NT2/D1 (cell line): Measurements from ENCODE around the gene COX11.

ENCODE experiments used
- DNase-seq: peaks from one replicate; pipeline ENCODE4 v3.0.0-alpha.2; 2011; ENCODE audit warnings: low read depth, low spot score
- H3K27me3 ChIP-seq: 2 replicates; pipeline ENCODE4 v1.6.0; 2011; ENCODE audit warnings: mild to moderate bottlenecking; ENCODE audit not compliant: insufficient read length, insufficient read depth
- H3K36me3 ChIP-seq: 2 replicates; pipeline ENCODE4 v1.6.1; 2011; ENCODE audit warnings: mild to moderate bottlenecking, low read length, mixed read lengths; ENCODE audit not compliant: insufficient read depth, insufficient read length
- H3K4me1 ChIP-seq: 2 replicates; pipeline ENCODE4 v1.5.1; 2011; ENCODE audit not compliant: insufficient read depth, insufficient read length
- H3K4me3 ChIP-seq: 2 replicates; pipeline ENCODE4 v1.5.1; 2011; ENCODE audit warnings: low read depth; ENCODE audit not compliant: insufficient read length
- H3K9ac ChIP-seq: 2 replicates; pipeline ENCODE4 v1.6.0; 2011; ENCODE audit warnings: low read depth; ENCODE audit not compliant: insufficient read length
- H3K9me3 ChIP-seq: 2 replicates; pipeline ENCODE4 v1.5.1; 2011; ENCODE audit warnings: mild to moderate bottlenecking, low read length; ENCODE audit not compliant: insufficient read depth
- SUZ12 ChIP-seq: IDR thresholded peaks from 2 replicates; pipeline ENCODE4 v1.6.1; 2011; ENCODE audit not compliant: insufficient read length, insufficient read depth; ENCODE audit errors: extremely low read depth
- YY1 ChIP-seq: IDR thresholded peaks from 2 replicates; pipeline ENCODE4 v1.6.1; 2011; ENCODE audit not compliant: insufficient read length, insufficient read depth
- ZNF274 ChIP-seq: IDR thresholded peaks from 2 replicates; pipeline ENCODE4 v1.6.1; 2011; ENCODE audit warnings: mild to moderate bottlenecking, low read depth, low read length

COX11 gene, protein sequence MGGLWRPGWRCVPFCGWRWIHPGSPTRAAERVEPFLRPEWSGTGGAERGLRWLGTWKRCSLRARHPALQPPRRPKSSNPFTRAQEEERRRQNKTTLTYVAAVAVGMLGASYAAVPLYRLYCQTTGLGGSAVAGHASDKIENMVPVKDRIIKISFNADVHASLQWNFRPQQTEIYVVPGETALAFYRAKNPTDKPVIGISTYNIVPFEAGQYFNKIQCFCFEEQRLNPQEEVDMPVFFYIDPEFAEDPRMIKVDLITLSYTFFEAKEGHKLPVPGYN

GRCh38 chr17:54968262-54968987 lies at the start of gene COX11, which contains the start of gene STXBP4:
Gene COX11 (minus strand): TSS chr17:54968654. CDS start chr17:54968646, 8 bp downstream.
Gene STXBP4 (plus strand): TSS chr17:54968765. CDS start chr17:54986220, 17,455 bp downstream.
- peak; percentile 90 for DNase-seq
- H3K4me3 ChIP-seq: peak within 1 kb of the TSS; percentile 98
- peak within 1 kb of the TSS; percentile 98 for H3K9ac ChIP-seq
- peaks cover 42% of the 10 kb centered on the region for H3K36me3 ChIP-seq
- no peaks in the 10 kb centered on the region for H3K27me3 ChIP-seq
- no peak for TF ChIP-seq YY1
- no peak for TF ChIP-seq SUZ12
- no peak for TF ChIP-seq ZNF274
- no peaks in the 10 kb centered on the region for H3K9me3 ChIP-seq
- H3K4me1 ChIP-seq: no peaks in the 10 kb centered on the region

DNA sequence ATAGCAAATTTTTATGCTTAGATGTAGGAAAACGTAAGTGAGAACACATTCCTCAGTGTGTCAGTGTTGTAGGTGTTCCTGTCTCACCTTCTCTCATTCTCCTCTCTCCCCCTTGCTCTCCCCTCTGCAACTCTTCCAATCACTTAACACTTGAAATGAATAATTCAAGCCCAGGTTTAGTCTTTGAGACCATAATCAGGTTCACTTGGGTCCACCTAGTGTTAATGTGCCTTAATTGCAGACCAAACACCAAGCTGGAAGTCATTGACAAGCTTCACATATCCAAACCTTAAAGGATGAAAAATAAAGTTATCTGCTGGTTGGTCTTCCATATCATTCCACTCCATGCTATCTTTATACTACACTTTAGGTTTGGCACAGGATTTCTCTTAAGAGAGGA lies 37.1 kb upstream of the COX11 start:
- H3K36me3 ChIP-seq: peaks cover 14% of the 10 kb centered on the region
- H3K27me3 ChIP-seq: no peaks in the 10 kb centered on the region
- no peaks in the 10 kb centered on the region for H3K4me1 ChIP-seq
- no peak for TF ChIP-seq YY1
- no peak for TF ChIP-seq ZNF274
- no peak for TF ChIP-seq SUZ12
- DNase-seq: peak; percentile 8
- no peak overlapping the region for H3K9ac ChIP-seq
- H3K4me3 ChIP-seq: no peak overlapping the region
- peaks cover under 1% of the 10 kb centered on the region for H3K9me3 ChIP-seq

DNA sequence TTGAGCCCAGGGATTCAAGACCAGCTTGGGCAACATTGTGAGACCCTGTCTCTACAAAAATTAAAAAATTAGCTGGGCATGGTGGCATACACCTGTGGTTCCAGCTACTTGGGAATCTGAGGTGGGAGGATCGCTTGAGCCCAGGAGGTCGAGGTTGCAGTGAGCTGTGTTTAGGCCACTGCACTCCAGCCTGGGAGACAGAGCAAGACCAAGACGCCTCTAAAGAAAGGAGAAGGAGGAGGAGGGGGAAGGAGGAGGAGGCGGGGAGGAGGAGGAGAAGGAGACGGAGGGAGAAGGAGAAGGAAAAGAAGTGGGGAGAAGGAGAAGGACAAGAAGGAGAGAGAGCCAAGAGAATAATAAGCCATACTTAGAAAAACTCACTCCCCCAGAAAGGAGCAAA lies 36.0 kb upstream of the COX11 start:
- H3K9ac ChIP-seq: no peak overlapping the region
- TF ChIP-seq SUZ12 (no peak), ZNF274 (no peak), YY1 (no peak)
- H3K4me1 ChIP-seq: no peaks in the 10 kb centered on the region
- peaks cover 22% of the 10 kb centered on the region for H3K36me3 ChIP-seq
- H3K4me3 ChIP-seq: no peak overlapping the region
- H3K9me3 ChIP-seq: no peaks in the 10 kb centered on the region; the same call in 1 of the 2 replicates
- H3K27me3 ChIP-seq: no peaks in the 10 kb centered on the region
- no peak for DNase-seq

GRCh38 chr17:55002458-55002857 lies 34.0 kb upstream of the COX11 start:
- TF ChIP-seq ZNF274 (no peak), YY1 (no peak), SUZ12 (no peak)

DNA sequence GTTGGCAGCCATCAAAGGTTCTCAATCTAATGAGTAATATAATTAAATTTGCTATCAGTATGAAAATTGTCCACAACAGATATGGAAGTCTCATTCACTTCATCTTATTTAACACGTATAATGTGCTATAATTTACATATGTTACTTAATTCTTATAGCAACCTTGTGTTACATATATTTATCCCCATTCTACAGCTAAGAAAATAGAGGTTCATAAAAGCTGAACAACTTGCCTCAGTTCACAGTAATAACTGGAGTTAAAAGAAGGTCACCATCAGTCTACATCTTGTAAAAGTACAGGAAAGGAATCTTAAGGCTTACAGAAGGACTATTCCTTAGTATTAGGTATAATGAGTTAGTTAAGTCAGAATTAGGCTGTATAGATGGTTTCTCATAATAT lies 28.0 kb upstream of the COX11 start:
- H3K36me3 ChIP-seq: peaks cover 45% of the 10 kb centered on the region
- no peaks in the 10 kb centered on the region for H3K9me3 ChIP-seq
- TF ChIP-seq YY1 (no peak), ZNF274 (no peak), SUZ12 (no peak)
- DNase-seq: no peak
- no peak overlapping the region for H3K9ac ChIP-seq
- no peaks in the 10 kb centered on the region for H3K4me1 ChIP-seq
- H3K4me3 ChIP-seq: no peak overlapping the region
- H3K27me3 ChIP-seq: no peaks in the 10 kb centered on the region

More at GRCh38 chr17:55002458-55002857, 34.0 kb upstream of the COX11 start:
- no peaks in the 10 kb centered on the region; the same call in 1 of the 2 replicates for H3K9me3 ChIP-seq
- H3K4me1 ChIP-seq: no peaks in the 10 kb centered on the region
- DNase-seq: no peak
- H3K4me3 ChIP-seq: no peak overlapping the region
- no peak overlapping the region for H3K9ac ChIP-seq
- H3K36me3 ChIP-seq: peaks cover 22% of the 10 kb centered on the region
- no peaks in the 10 kb centered on the region for H3K27me3 ChIP-seq

DNA sequence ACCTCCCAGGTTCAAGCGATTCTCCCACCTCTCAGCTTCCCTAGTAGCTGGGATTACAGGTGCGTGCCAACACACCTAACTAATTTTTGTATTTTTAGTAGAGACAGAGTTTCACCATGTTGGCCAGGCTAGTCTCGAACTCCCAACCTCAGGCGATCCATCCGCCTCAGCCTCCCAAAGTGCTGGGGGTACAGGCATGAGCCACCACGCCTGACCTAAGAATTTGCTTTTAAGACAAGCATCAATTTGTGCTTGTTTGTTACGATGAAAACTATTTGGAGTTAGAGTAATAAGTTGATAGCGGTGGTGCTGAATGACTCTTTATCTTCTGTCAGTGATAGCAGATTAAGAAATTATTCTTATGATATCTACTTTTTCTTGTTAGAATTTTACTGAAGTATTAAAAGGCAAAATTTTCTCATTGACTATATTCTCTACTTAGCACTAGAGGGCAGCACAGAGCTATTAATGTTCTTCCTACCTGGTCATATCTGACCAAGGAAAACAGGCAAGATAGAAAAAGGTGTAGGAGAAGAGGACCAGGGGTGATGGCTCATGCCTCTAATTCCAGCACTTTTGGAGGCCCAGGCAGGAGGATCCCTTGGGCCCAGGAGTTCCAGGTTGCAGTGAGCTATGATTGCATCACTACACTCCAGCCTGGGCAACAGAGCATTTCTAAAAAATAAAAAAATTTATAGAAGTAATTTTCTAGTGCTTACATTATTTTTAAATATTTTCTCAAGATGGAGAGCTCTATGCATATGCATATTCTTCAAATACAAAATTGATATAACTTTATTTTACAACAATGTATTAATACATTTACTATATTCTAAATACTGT lies 24.6 kb upstream of the COX11 start:
- DNase-seq: peak; percentile 9
- no peak overlapping the region for H3K9ac ChIP-seq
- no peaks in the 10 kb centered on the region for H3K9me3 ChIP-seq
- peaks cover 37% of the 10 kb centered on the region for H3K36me3 ChIP-seq
- H3K4me1 ChIP-seq: no peaks in the 10 kb centered on the region
- TF ChIP-seq SUZ12 (no peak), ZNF274 (no peak), YY1 (no peak)
- no peaks in the 10 kb centered on the region for H3K27me3 ChIP-seq
- no peak overlapping the region for H3K4me3 ChIP-seq

- no peaks in the 10 kb centered on the region for H3K9me3 ChIP-seq
- no peak for DNase-seq
- H3K4me1 ChIP-seq: no peaks in the 10 kb centered on the region
- no peak overlapping the region for H3K9ac ChIP-seq
- no peaks in the 10 kb centered on the region for H3K27me3 ChIP-seq
- TF ChIP-seq YY1 (no peak), SUZ12 (no peak), ZNF274 (no peak)
- H3K4me3 ChIP-seq: no peak overlapping the region
- H3K36me3 ChIP-seq: peaks cover 41% of the 10 kb centered on the region
These were observed 23.1 kb upstream of the COX11 start for GRCh38 chr17:54991567-54991966.
